Measurements from ENCODE around the gene ZMIZ1.

Gene ZMIZ1

DNA sequence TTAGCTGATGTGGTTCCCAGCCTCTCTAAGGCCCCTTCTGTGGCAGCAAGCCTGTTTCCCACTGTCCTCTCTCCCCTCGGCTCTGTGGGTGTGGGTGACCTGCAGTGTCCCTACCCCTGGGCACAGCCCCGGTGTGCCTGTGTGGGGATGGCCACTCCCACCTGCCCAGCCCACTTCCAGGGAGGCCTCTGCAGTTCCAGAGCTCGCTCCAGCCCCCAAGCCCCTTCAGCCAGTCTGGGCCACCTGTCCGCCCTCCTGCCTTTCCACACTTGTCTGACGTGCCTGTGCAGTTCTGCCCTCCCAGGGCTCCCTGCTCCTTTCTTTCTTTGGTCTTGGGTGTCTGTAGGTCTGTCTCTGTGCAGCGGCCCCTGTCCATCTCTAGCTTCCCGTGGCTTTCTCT lies 151.5 kb downstream of the ZMIZ1 start:
- no peak for DNase-seq

DNA sequence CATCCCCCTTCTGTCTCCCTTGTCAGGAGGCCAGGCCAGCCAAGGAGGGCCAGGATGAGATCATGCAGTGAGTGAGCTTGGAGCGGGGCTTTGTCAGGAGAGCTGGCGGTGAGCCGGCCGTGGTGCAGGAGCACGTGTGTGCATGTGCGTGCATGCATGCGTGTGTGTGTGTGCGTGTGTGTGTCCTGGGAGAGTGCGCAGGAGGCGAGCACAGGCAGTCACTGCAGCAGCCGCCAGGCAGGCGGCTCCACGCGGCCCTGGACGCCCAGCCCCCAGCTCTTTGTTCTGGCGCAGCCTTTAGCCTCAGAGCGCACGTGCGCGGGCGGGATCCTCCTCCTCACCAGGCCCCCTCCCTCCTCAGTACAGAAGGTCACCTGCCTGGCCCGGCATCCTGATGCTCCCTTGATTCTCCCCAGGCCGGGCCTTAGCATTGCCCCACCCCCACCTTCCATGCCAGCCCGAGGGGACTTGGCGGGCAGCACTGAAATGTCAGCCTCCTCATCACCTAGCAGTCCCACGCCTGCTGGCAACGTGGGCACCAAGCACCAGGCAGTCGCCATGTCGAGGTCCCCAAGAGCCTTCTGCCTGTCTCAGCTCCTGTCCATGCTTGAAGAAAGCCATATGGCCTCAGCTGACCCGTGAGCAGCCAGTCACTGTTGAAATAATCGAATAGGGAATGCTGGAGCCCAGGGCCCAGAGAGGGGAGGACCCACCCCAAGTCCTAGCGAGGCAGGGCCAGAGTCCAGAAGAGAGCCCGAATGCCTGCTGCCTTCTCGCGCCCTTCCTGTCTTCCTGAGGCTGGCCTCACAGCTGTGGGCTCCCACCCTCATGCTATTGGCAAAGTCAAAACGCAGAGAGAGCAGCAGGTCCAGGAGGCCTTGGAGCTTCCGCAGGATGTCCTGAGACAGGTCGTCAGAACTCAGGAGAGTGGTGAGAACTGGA lies 152.6 kb downstream of the ZMIZ1 start:
- peak; percentile 66 for DNase-seq

DNA sequence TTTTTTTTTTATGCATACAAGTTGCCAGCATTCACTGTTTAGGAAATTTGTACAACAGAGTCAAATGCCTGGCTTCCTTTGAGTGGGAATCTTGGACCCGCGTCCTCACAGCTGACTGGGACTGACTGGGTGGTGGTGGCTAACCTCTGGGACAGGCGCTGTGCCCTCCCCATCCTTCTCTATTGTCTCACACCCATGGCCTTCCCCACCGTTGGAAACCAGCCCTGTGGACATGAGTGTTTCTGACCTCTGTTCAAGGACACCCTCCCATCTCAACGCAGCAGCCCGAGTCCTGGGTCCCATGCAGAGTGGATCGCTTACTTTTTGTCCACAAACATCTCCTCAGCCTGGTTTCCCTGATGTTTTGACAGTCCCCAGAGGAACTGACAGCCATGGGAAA lies 153.4 kb downstream of the ZMIZ1 start:
- DNase-seq: no peak

DNA sequence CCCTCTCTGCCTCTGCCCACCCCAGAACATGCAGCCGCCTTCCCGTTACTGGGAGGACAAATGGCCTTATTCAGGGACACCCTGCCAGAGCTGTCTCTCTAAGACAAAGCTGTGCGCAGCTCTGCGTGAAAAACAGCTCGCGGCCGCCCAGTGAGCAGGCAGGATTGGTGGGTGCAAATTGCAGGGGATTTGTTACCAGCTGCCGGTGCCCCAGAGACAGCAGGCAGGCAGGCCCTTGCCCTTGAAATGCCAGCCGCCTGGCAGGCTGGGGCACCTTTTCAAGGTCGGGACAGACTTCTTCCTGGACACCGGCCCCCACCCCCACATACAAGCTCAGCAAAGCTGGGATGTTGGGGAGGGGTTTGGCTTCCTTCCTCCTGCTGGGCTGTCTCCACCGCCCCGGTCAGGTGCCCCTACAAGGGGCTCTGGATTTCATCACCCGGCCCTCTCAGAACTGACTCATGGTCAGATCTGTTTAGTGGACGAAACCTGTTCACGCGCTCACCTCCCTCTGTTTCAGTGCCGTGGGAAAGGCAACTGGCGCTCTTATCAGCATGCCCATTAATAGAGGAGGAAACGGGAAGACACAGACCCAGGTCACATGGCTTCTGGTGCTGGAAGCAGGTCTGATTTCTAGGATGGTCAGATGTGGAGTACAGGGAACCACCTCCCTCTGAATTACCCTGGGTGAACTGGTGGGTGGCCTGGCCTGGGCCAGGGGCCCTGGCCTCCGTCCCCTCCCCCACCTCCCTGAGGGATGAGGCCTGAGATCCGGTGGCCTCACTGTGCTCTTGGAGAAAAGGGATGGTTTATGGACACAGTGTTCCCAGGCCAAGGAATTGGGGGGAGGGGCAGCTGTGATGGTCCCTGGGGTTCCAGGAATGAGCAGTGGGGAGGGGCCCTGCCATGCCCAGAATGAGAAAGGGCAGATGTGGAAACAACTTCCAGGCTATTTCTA lies 154.6 kb downstream of the ZMIZ1 start:
- DNase-seq: no peak

DNA sequence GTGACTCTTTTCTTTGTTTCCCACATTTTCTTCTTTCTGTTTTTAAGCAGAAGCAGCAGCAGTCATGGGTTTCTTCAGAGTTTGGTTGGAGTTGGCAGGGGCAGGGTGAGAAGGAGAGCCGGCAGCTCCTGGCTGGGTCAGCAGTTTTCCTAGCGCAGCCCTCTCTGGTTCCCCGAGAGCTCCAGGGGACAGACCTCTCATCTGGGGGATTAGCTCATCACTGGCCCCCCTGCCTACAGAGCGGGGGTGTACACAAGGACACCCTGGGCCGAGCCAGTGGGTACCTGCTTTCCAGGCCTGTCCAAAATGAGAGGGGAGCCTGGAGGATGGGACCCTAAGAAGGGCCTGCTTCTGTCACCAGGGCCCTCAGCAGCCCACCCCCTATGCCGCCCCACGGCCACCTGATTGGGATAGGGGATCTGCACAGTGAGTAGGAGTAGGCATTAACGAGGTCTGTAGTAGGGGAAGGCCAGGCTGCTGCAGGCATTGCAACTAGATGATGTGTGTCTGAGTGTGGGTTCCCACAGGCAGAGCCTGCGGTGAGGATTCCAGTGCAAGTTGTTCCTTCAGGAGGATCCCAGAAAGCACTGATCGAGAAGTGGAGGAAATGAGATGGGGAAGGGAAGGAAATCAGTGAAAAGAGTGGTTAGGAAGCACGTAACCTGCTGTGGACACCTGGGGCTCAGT lies 155.6 kb downstream of the ZMIZ1 start:
- no peak for DNase-seq

DNA sequence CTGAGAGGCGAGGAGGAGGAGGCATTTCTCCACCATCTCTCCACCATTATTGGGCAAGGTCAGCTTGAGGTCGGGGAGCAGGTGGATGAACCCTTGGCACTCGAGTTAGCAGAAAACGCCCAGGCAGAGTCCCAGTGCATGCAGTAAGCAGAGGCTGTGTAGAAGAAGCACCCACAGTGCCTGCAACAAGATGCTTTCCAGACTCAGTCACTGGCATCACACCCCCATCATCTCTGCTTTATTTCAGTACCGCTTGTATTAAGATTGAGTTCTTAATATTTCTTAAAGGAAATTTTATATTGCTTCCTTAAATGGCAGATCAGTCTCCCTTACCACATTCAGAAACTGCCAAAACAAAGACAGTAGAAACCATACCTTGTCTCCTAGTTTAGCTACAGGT lies 156.2 kb downstream of the ZMIZ1 start:
- DNase-seq: no peak

DNA sequence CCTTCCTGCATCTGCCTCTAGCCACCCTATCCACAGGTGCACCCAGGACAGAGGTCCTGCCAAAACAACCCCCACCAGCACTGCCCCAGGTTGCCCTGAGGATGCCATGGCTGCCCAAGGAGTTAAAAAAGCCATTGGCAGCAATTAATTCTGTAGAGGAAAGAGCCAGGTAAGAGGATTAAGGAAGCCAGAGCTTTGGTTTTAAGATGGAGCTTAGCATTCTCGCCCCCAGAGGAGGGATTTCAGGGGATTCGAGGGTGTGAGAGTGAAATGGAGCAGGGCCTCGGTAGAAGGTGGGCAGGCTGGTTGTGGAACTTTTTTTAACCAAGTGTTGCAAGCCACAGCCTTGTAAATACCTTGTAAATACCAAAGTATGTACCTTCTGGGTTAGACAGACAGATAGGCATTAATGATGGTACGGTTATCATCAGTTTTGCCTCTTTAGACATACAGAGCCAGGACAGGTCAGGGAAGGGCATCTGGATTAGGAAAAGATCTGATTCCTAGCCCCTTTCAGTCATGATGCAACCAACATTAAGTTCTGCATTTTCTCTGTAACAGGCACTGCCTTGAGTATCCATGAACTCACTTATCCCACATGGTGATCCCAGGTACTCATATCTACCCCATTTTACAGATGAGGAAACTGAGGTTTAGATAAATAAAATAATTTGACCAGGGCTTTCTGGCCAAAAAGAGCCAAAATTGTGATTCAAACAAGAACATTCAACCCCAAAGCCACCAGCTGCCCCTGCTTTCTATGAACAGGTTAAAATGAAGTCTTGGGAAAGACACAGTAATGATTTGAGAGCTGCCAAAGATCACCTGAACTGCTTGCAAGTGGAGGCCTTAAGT lies 157.9 kb downstream of the ZMIZ1 start:
- no peak for DNase-seq

DNA sequence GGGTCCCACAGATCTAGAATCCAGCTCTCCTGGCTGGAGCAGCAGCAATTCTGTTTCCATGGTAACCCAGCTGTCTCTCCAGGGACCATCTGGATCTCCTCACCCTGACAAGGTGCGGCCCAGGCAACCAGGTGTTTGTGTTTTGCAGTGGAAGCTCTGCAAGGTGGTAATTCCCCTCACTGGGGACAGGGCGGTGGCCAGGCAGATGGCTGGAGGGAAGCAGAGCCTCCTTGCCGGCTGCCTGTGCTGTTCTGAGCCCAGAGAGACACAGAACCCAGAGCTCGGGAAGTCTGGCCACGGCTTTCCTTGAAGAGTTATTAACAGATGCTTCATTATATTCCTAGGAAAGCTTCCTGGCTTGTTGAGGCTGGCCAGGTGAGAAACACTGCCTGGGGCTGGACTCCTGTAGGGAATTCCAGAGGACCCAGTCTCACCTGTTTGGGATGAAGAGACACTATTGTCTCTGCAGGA lies 160.3 kb downstream of the ZMIZ1 start:
- DNase-seq: peak; percentile 13

DNA sequence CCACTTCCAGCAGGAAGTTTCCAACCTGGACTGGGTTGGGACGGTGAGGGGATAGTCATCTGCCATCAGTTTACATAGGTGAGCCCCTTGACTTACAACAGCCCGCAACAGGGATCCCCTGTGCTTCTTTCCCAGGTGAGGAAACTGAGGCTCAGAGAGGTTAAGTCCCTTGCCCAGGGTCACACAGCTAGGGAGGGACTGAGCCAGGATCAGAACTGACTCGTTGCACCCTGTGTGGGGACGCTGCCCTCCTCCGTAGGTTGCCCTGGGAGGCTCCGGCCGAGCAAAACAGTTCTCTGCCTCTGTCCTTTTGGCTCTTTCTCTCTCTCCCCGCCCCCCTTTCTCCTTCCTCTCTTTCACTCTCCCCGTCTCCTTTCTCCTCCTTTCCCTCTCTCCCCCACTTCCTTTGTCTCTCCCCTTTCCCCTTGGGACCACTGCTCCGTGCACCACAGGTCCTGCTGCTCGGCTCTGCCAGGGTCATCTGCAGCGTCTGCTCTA lies 161.1 kb downstream of the ZMIZ1 start:
- DNase-seq: no peak

DNA sequence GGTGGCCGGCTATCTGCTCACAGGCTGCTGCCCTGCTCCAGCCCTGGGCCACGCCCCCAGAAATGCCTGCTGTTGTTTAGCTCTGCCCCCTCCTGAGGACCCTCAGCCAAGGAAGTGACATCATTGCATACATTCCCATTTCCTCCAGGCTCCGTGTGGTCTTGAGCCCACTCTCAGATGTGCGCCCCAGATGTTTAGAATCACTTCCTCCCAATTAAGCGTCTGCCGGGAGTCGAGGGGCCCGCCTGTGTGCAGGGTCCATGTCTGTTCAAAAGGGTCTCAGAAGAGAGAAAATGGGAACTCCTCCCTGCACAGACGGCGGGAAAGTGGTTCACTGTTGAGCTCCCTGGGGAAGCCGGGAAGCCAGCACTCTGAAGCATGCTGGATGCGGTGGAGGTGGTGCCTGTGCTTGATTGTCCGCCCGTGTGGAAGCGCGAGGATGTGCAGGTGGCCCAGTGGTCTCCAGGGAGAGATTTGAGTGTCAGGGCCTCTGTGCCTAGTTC lies 161.6 kb downstream of the ZMIZ1 start:
- no peak for DNase-seq

DNA sequence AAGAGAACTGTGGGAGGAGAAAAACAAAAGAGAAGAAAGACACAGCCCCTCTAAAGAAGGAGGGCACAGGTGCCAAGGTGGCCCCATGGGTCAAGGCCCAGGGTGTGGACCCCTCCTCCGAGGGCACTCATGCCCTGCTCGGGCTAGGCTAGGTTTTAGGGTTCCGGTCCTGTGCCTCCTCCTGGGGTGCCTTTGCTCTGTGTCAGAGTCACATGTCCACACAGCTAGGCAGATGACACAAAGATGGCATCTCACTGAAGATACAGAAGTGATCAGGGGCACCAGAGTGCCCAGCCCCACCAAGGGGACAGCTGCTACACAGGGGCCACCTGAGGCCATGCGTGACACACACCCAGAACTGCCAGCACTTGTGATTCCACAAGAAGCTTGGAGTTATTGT lies 162.1 kb downstream of the ZMIZ1 start:
- no peak for DNase-seq

DNA sequence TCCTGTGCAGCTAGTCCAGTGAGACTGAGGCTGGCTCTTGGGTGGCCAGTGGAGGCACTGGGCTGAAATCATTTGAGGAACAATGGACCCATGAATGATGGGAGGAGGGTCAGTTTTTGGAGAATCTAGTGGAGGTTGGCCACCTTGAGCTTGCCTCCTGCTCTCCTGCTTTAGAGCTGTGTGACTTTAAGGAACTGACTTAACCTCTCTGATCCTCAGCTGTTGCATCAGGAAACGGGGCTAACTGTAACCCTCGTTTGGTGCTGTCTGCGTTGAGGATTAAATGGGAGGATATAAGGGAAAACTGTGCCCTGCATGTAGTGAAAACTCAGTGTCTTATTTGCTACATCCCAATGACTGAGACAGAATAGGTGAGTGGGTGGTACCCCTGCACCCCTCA lies 163.1 kb downstream of the ZMIZ1 start:
- DNase-seq: no peak

DNA sequence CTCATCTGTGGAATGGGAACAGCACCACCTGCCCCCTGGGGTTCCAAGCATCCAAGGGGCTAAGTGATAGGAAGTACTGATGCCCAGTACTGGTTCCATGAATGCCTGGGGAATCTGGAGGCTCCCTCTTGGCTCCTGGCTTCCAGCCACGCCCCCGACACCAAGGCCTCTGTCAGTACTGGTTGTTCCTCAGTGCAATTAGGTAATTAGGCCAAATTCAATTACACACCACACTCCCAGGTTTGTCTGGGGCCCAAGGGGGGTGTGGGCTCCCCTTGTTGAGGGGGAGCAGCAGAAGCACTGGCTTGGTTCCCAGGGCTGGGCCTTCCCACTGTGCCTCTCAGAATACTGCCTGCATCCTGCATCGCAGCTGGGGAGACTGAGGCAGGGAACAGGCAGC lies 164.1 kb downstream of the ZMIZ1 start:
- no peak for DNase-seq

DNA sequence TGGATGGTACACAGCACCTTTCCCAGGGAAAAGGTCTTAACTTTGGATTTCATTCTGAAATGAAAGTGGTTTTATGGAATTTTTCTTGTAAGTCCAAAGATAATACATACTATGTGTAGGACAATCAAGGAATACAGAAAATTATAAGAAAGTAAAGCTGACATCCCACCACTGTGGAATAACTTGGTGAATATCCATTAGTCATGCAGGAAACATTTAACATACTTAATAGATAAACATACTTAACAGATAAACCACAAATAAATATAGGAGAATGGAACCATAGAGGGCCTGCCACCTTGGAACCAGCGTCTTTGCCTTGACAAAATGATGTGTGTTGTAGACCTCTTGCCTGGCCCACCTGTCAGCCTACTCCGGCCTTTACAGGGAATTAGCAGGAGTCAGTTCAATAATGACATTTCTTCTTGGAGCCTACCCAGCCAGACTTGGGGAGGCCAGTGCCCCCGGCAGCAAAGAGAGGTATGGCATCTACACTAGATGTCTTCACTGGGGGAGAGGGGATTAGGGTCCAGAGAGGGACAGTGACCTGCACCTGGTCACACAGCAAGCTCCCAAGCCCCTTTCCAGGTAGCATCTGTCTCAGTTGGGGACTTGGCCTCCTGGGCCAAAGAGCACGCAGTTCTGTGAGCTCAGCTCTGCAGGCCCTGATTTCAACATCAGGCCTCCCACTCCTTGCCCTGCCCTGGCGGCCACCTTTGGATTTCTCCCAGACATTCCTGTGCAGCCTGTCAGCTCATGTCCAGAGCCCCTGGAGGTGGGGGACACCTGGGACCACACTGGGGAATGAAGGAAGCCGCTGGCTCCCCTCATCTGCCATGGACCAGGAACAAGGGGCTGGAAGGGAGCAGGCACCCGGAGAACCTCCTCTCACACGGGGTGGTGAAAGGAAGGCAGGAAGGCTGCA lies 165.9 kb downstream of the ZMIZ1 start:
- no peak for DNase-seq

DNA sequence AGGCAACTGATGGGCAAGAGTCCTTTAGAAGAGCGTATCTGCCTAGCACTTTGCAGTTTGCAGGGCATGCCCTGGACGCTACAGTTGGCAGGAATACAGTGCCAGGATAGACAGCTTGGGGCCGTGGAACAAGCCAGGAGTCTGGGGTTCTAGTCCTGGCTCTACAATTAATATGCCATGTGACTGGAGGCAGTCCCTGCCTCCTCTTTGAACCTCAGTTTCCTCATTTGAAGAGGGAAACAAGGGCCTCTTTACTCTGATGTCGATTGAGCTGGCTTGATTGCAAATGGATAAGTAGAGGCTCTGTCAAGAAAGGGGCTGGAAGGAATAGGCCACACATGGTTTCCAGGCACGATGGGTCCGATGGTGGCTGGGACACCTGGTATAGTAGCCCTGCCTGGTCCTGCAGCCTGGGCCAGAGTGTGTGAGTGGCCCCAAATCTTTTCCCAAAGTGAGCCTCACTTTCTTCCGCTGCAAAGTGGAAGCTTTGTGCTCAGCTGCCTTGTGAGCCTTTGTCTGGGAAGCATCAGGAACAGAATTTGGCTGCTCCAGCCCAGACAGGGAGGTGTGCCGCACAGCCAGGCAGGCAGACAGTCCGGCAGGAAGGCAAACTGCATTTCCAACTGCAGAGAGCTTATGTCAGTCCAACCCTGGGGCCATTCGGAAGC lies 167.1 kb downstream of the ZMIZ1 start:
- no peak for DNase-seq

DNA sequence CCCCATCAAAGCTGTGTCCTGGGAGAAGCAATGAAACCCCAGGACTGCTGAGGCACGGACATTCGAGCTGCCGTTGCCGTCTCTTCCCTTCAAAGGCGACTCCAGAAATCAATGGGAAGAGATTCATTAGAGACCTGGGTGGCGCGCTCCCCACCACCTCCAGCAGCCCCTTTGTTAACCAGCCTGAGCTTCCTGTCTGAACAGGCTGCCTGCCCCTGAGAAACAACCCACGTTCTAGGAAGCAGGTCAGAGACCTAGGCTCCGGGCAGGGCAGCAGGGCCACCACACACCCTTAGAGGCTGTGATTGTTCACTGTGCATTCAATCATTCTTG lies 167.6 kb downstream of the ZMIZ1 start:
- DNase-seq: no peak

DNA sequence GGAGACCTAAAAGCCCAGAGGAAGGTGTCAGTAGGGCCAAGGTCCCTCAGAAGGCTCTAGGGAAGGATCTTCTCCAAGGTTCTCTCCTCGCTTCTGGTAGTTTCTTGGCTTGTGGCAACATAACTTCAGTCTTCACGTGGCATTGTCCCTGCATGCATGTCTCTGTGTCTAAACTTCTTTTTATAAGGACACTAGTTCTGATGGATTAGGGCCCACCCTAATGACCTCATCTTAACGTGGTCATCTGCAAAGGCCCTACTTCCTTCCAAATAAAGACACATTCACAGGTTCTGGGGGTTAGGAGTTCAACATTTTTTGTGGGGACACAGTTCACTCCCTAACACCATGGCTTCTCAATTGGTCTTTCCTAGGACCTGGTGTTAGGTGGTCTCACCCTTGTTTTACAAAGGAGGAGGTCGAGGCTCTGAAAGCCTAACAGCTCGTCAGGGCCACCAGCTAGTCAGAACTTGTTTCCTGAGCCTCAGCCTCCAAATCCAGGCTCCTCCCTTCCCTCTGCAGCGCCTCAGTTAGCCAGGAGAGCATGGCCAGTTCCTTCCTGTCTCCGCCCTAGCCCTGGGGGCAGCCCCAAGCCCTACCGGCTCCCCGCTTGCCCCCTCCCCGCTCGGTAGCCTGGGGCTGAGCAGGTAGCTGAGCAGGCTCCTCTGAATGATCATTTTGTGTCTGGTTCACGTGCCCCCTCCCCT lies 168.8 kb downstream of the ZMIZ1 start:
- no peak for DNase-seq

DNA sequence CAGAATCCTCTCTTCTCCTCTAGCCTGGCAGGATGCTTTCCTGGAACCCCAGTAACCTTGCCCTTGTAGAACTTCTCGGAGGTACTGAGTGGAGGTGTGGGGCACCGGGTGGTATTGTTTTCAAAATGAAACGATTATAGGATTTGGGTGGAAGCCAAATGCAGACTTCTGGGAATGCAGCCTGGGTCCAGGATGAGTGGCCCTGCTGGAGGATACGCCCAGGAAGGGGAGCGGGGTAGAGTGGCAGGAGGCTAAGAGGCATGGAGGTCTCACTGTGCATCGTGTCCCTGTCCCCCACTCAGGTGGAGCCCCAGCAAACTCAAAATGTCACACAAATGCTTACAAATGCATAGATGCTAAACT lies 169.4 kb downstream of the ZMIZ1 start:
- DNase-seq: no peak

DNA sequence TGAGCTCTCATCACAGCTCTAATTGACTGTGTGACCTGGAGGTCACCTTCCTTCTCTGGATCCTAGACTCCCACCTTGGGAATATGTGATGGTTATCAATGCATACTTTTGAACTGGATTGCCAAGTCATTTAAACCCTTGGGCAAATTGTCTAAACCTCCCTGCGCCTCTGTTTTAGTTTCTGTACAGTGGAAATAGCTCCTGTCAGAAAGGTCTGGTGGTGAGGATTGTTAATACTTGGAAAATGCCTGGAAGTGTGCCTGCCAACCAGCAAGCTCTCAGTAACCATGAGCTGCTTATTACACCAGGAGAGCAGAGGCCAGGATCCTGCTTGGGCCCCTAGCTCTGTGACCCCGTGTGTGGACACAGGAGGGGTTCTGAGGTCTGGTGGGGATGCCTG lies 169.8 kb downstream of the ZMIZ1 start:
- no peak for DNase-seq

Data from DMS 273 treated with DMSO at 0.1 percent for 48 hours (cell line).